ENCODE measurements around the gene NAA15. TPM values are rescaled to one million over a fixed set of nuclear protein-coding genes. Genes with fewer than 3 reads are reported as not detected.
"Not testable (repeated sequence)": the region's sequence is repeated elsewhere in the genome, so short reads cannot be mapped to it uniquely, and the experiment has no call there.

NAA15 gene
- total RNA-seq, 4 donors from 2014 or later = 30.0 to 42.3 (median 33.2) TPM

- peak in 1 of 2 donors; percentile 12 for TF ChIP-seq POLR2A (IDR thresholded peaks at IDR 0.05)
- peak in 1 of 5 experiments; percentile 21 for TF ChIP-seq CTCF (IDR thresholded peaks at IDR 0.05)
- no peak for TF ChIP-seq EP300 (IDR thresholded peaks at IDR 0.05)
- H3K27me3 ChIP-seq = no peaks in the 10 kb centered on the region
- peaks cover 0 to 8% (median 0%) of the 10 kb centered on the region in 3 donors for H3K36me3 ChIP-seq
- H3K9me3 ChIP-seq = no peaks in the 10 kb centered on the region
- 0% methylated on average over 27 to 42 of the region's 46 CpGs for WGBS, 2 donors
- peak in 1 of 2 donors; percentile 38 for DNase-seq (ENCODE audit: low spot score in 2 of 2)
- H3K27ac ChIP-seq = peak within 1 kb of the TSS; percentile 88 to 96 (median 94)
- peak within 1 kb of the TSS; percentile 82 to 99 (median 96) for H3K4me3 ChIP-seq
- peaks cover 0 to 55% (median 25%) of the 10 kb centered on the region in 4 donors for H3K4me1 ChIP-seq
These were observed 711 bp downstream of the NAA15 start, which contains the start of gene NDUFC1 for GRCh38 chr4:139301821-139302611. Gene NDUFC1, minus strand, starts transcription at chr4:139302477. Its CDS starts 6,679 bp downstream, at chr4:139295798.

DNA sequence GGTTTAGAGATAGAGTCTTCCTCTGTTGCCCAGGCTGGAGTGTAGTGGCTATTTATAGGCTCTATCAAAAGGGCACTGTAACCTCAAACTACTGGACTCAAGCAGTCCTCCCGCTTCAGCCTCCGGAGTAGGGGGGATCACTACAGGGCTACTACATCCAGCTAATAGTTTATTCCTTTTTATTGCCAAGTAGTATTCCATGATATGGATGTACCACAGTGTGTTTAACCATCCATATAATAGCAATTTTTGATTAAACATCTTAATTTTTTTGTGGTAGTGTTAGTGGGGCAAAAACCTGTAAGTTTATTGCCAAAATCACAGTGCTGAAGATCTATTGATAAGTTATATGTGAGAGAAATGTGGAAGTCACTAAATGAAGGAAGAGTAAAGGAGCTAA lies 3.6 kb downstream of the NAA15 start:
- Histone ChIP-seq H3K4me1 (peaks cover 0 to 48% (median 19%) of the 10 kb centered on the region in 4 donors), H3K27me3 (no peaks in the 10 kb centered on the region), H3K9me3 (no peaks in the 10 kb centered on the region), H3K36me3 (peaks cover 0 to 14% (median 0%) of the 10 kb centered on the region in 3 donors), H3K27ac (no peak overlapping the region), H3K4me3 (no peak overlapping the region)
- TF ChIP-seq CTCF (IDR thresholded peaks at IDR 0.05) (no peak), POLR2A (IDR thresholded peaks at IDR 0.05) (no peak), EP300 (IDR thresholded peaks at IDR 0.05) (no peak)
- WGBS, 2 donors = 98% methylated on average over 2 of the region's 2 CpGs
- no peak for DNase-seq (ENCODE audit: low spot score in 2 of 2)

DNA sequence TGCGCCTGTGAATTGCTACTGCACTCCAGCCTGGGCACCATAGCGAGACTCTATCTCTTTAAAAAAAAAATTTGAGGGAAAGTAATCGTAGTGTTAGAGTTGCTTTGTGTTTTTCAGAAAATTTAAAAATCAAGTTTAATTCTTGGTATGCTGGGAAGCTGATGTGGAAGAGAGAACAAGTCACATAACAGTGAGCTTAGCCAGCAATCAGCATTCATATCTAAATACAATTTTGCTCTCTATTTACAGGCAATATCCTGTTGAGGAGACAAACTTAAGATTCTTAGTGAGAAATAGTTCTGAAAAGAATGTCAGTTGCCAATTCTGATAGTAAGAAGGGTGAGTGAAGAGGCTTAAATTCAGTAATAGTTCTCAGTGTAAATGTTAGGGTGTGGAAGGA lies 10.6 kb downstream of the NAA15 start:
- H3K27me3 ChIP-seq = no peaks in the 10 kb centered on the region
- H3K4me3 ChIP-seq = no peak overlapping the region
- no peak for TF ChIP-seq POLR2A (IDR thresholded peaks at IDR 0.05)
- TF ChIP-seq EP300 (IDR thresholded peaks at IDR 0.05) = no peak
- TF ChIP-seq CTCF (IDR thresholded peaks at IDR 0.05) = no peak
- DNase-seq (ENCODE audit: low spot score in 2 of 2) = no peak
- peaks cover 0 to 6% (median 0%) of the 10 kb centered on the region in 3 donors for H3K36me3 ChIP-seq
- H3K27ac ChIP-seq = no peak overlapping the region
- WGBS, 2 donors = 65 to 66% methylated on average over 3 of the region's 3 CpGs
- H3K4me1 ChIP-seq = peaks cover 0 to 57% (median 14%) of the 10 kb centered on the region in 4 donors
- H3K9me3 ChIP-seq = no peaks in the 10 kb centered on the region

DNA sequence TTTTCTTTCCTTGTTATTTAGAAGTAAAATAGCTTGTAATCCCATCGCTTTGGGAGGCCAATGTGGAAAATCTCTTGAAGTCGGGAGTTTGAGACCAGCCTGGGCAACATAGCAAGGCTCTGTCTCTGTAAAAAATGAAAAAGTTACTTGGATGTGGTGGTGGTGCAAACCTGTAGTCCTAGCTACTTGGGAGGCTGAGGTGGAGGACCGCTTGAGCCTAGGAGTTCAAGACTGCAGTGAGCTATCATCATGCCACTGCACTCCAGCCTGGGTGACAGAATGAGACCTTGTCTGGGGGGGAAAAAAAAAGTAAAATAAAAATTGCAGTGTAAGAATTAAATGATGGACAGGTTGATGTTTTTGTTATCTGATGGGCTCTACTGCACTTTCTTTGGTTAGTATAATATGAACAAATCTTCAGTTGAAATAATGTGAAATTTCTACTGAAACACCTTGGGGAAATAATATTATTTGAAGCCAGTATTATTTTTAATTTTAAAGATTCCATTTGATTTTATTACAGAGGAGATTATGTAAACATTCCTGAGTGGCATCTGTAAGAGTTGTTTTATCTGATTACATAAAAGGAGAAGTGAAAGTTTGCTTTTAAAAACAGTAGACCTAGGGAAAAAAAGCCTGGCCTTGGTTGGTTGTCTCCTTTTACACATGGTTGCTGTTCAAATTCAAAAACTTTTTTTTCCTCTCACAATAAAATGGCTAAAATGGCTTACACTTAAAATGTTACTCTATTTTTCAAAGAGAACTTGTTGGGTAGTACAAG lies 11.4 kb downstream of the NAA15 start:
- no peak overlapping the region for H3K4me3 ChIP-seq
- 93 to 94% methylated on average over 3 of the region's 3 CpGs for WGBS, 2 donors
- TF ChIP-seq CTCF (IDR thresholded peaks at IDR 0.05) = no peak
- TF ChIP-seq EP300 (IDR thresholded peaks at IDR 0.05) = no peak
- no peak for TF ChIP-seq POLR2A (IDR thresholded peaks at IDR 0.05)
- H3K27ac ChIP-seq = peak overlapping the region in 1 of 4 donors; percentile 49
- no peak for DNase-seq (ENCODE audit: low spot score in 2 of 2)
- H3K27me3 ChIP-seq = no peaks in the 10 kb centered on the region
- H3K36me3 ChIP-seq = peaks cover 0 to 6% (median 0%) of the 10 kb centered on the region in 3 donors
- no peaks in the 10 kb centered on the region for H3K9me3 ChIP-seq
- H3K4me1 ChIP-seq = peaks cover 0 to 49% (median 14%) of the 10 kb centered on the region in 4 donors

GRCh38 chr4:139313414-139313813 lies 12.1 kb downstream of the NAA15 start:
- not testable (repeated sequence) for DNase-seq (ENCODE audit: low spot score in 2 of 2); H3K4me3 ChIP-seq; H3K9me3 ChIP-seq; H3K36me3 ChIP-seq; H3K27me3 ChIP-seq
- Histone ChIP-seq H3K4me1 (peaks cover 0 to 48% (median 14%) of the 10 kb centered on the region in 4 donors), H3K27ac (peak overlapping the region in 1 of 4 donors; percentile 49)
- 89 to 91% methylated on average over 10 of the region's 10 CpGs for WGBS, 2 donors

Data from tibial nerve (tissue), 4 donors.